Fibroblast of lung (primary cell): Measurements from ENCODE around the gene BCCIP.

Experiments
- CTCF ChIP-seq, 2 donors: IDR thresholded peaks in 1 of 2; conservative IDR thresholded peaks in 1 of 2; 1 replicate in 1 of 2; 2 replicates in 1 of 2; pipeline ENCODE4 v1.5.1; 2011 to 2012; ENCODE audit warnings: low read length in 2 of 2, control low read depth in 1 of 2, inconsistent platforms in 1 of 2, low read depth in 1 of 2, mild to moderate bottlenecking in 1 of 2
- EZH2 ChIP-seq: IDR thresholded peaks from 2 replicates; pipeline ENCODE4 v1.5.1; 2012; ENCODE audit warnings: low read length, control low read depth, mild to moderate bottlenecking; ENCODE audit errors: missing control alignments

GRCh38 chr10:125828311-125828710 is 5.0 kb downstream of the BCCIP start:
- TF ChIP-seq CTCF (conservative IDR thresholded peaks at IDR 0.05 in 1 of 2, IDR thresholded peaks at IDR 0.05 in 1 of 2; ENCODE audit: low read depth in 1 of 2, low read length in 2 of 2) (no peak), EZH2 (no peak)
